GM20000 (cell line): Measurements from ENCODE around the gene FERMT3.

Source experiments
- DNase-seq: peaks from one replicate; pipeline ENCODE4 v3.0.0; 2012; ENCODE audit warnings: low spot score
- TF ChIP-seq, protein P1 (sequence below): IDR thresholded peaks from 2 replicates; pipeline ENCODE4 v1.5.1; 2012; ENCODE audit warnings: mild to moderate bottlenecking, control low read depth; ENCODE audit errors: extremely low read depth, missing control alignments

Gene FERMT3

DNA sequence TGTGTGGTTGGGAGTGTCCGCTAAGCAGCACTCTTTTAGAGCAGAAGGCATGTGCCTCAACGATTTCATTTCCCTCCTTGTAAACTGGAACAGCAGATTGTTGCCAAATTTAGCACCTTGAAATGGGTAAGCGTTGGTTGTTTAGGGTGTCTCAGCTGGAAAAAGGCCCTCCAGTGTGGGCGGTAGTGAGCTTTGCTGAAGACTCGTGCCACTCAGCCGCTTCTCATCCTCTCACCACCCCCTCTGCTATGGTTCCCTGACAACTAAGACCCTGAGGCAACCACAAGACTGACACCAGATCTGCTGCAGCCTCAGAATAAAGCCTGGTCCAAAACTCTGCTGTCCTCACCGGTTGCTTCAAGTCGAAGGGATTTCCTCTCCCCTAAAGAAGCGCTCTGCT, 9.9 kb upstream of the FERMT3 start:
- TF ChIP-seq, protein P1, sequence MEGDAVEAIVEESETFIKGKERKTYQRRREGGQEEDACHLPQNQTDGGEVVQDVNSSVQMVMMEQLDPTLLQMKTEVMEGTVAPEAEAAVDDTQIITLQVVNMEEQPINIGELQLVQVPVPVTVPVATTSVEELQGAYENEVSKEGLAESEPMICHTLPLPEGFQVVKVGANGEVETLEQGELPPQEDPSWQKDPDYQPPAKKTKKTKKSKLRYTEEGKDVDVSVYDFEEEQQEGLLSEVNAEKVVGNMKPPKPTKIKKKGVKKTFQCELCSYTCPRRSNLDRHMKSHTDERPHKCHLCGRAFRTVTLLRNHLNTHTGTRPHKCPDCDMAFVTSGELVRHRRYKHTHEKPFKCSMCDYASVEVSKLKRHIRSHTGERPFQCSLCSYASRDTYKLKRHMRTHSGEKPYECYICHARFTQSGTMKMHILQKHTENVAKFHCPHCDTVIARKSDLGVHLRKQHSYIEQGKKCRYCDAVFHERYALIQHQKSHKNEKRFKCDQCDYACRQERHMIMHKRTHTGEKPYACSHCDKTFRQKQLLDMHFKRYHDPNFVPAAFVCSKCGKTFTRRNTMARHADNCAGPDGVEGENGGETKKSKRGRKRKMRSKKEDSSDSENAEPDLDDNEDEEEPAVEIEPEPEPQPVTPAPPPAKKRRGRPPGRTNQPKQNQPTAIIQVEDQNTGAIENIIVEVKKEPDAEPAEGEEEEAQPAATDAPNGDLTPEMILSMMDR: no peak
- DNase-seq: no peak

DNA sequence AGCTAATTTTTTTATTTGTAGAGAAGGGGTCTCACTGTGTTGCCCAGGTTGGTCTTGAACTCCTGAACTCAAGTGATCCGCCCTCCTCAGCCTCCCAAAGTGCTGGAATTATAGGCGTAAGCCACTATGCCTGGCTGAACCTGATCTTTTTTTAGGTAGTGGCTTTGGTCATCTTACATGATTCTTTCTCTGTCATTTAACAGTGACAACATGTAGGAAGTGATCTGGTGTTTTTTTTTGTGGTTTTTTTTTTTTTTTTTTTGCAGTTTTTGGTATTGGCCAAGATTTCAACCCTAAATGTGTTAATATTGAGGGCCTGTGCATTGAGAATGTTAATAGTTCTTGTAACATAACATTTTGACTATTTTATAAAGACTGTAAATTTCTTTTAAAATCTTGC, 8.0 kb upstream of the FERMT3 start:
- TF ChIP-seq, protein P1: no peak
- no peak for DNase-seq

DNA sequence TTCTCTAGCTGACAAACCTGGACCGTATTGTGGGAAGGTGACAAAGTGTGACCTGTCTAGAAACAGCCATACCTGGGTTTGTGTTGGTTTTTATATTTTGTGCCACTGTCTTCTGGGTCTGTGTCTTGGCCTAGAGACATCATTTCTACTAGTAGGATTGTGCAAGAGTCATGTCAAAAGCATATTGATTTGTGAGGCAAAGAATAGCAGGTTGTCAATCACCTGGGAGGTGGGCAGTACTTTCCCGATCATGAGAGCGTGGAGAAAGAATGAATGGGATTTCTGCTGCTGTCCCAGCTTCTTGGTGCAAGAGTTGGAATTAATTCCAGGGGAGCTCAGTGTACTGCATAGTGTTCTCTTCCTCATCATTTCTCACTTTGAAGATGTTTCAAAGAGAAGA, 5.0 kb upstream of the FERMT3 start:
- TF ChIP-seq, protein P1: no peak

DNA sequence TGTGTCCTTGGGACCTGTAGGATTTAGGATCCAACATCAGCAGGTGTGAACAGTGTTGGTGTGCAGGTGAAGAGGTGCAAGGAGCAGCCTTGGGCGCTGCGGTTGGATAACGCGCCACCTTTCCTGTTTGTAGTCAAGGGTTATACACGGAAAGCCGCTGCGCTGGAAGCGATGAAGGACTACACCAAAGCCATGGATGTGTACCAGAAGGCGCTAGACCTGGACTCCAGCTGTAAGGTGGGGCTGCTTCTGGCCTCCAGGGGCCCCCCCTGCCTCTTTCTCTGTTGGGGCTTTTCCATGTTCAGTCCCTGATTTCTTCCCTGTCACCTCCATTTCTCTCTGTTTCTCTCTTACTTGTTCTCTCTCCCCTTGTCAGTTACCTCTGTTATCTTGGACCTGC, 3.5 kb upstream of the FERMT3 start:
- DNase-seq: no peak
- TF ChIP-seq, protein P1: no peak

More for the DNA sequence above, 5.0 kb upstream of the FERMT3 start:
- no peak for DNase-seq

DNA sequence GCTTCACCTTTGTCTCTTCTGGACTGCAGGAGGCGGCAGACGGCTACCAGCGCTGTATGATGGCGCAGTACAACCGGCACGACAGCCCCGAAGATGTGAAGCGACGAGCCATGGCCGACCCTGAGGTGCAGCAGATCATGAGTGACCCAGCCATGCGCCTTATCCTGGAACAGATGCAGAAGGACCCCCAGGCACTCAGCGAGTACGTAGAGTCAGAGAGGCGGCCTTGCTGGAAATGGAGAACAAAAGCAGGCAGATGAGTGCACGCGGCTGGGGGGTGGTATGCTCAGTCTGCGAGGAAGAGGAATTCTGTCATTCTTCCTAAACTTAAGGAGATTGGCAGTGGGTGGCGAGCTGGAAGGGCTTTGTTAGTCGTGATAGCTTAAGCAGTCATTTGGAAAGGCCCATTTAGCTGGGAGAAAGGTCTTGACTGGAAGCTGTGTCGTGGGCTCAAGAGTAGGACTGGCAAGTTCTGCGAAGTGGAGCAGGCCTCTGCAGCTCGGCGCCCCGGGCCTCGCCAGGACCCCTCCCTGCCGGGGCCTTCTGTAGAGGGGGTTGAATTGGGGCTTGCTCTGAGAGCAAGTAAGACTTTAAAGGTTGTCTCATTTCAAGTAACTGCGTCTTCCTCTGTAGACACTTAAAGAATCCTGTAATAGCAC, 3.0 kb upstream of the FERMT3 start:
- DNase-seq: no peak
- TF ChIP-seq, protein P1: no peak

DNA sequence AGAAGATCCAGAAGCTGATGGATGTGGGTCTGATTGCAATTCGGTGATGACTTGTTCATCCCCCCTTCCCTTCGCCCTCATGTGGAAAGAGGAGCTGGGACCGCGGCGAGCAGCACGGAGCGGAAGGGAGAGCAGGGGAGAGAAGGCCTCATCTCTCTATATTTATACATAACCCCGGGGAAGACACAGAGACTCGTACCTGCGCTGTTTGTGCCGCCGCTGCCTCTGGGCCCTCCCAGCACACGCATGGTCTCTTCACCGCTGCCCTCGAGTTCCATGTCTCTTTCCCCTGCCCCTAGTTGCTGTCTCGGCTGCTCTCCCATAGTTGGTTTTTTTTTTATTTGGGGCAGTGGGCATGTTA, 2.5 kb upstream of the FERMT3 start:
- TF ChIP-seq, protein P1: no peak
- DNase-seq: no peak

DNA sequence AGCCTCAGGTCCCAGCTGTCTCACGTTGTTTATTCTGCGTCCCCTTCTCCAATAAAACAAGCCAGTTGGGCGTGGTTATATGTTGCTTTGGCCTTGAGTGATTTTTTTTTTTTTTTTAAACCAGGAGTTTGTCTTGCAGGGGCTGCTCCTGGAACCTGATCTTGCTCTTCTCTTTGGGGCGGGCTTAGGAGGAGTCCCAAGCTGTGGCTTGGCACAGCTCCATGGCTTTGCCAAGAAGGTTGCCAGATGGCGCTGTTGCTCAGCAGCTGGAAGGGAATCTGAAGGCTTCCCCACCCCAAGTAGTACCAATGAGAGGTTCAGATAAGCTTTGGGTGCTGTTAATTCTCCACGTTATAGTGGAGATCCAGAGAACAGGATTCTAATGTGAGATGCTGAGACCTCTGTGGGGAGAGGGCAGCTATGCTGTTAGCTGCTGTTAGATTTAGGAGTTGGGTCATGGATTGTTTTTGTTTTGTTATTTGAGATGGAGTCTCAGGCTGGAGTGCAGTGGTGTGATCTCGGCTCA, 2.0 kb upstream of the FERMT3 start:
- peak; percentile 79 for DNase-seq
- TF ChIP-seq, protein P1: peak; percentile 76
